IMR-90 (cell line): ENCODE data around the gene BCL11A. TPM values are rescaled to one million over a fixed set of nuclear protein-coding genes. Genes with fewer than 3 reads are reported as not detected.

ENCODE experiments used
- ATAC-seq: fragments of 200-7000 bp; cut with Tn5 transposase; 2 replicates; pipeline ENCODE4 v1.9.1; 2020; ENCODE audit warnings: low read depth, mild to moderate bottlenecking, moderate library complexity
- BruUV-seq: library from RNA; stranded (reverse); fragments of 400-500 nt; replicated peaks from 2 replicates; lab custom pipeline; 2021; lab: Mats Ljungman, UMichigan
- CTCF ChIA-PET: fragments of 300-600 bp; formaldehyde crosslinking; extraction: SDS; loops from one replicate; lab custom pipeline; 2021; ENCODE audit warnings: antibody characterized with exemption; lab: Yijun Ruan, JAX
- POLR2A ChIA-PET: fragments of 300-600 bp; sonication (Branson Sonifier 250); formaldehyde crosslinking; loops from one replicate; lab custom pipeline; 2022; ENCODE audit warnings: antibody characterized with exemption; ENCODE audit not compliant: unreplicated experiment; lab: Charles Lee
- DNase-seq: peaks from one replicate; pipeline ENCODE4 v3.0.0; 2013
- H2AFZ ChIP-seq: replicated peaks from 2 replicates; pipeline ENCODE3; 2013; ENCODE audit warnings: low read length, mild to moderate bottlenecking; ENCODE audit not compliant: poor library complexity
- H2AK5ac ChIP-seq: 2 replicates; pipeline ENCODE4 v1.6.1; 2013; ENCODE audit warnings: low read depth, low read length, inconsistent platforms
- H2AK9ac ChIP-seq: replicated peaks from 2 replicates; pipeline ENCODE3; 2013; ENCODE audit warnings: mild to moderate bottlenecking, low read depth, low read length, moderate library complexity; ENCODE audit not compliant: poor library complexity
- H2BK120ac ChIP-seq: 2 replicates; pipeline ENCODE4 v1.6.1; 2013; ENCODE audit warnings: low read depth, low read length, inconsistent platforms
- H2BK15ac ChIP-seq: 3 replicates; pipeline ENCODE4 v1.6.1; 2013; ENCODE audit warnings: low read depth, low read length, inconsistent platforms
- H2BK20ac ChIP-seq: 2 replicates; pipeline ENCODE4 v1.6.1; 2013; ENCODE audit warnings: low read depth, mild to moderate bottlenecking, inconsistent platforms, low read length, moderate library complexity
- H2BK5ac ChIP-seq: 2 replicates; pipeline ENCODE4 v1.6.1; 2013; ENCODE audit warnings: mild to moderate bottlenecking, low read depth, low read length, inconsistent platforms; ENCODE audit not compliant: poor library complexity, severe bottlenecking
- H3K14ac ChIP-seq: replicated peaks from 2 replicates; pipeline ENCODE4 v1.6.1; 2013; ENCODE audit warnings: low read depth, low read length, inconsistent platforms
- H3K18ac ChIP-seq: 2 replicates; pipeline ENCODE4 v1.6.1; 2013; ENCODE audit warnings: low read depth, low read length, control low read depth
- H3K23ac ChIP-seq: 2 replicates; pipeline ENCODE4 v1.6.1; 2013; ENCODE audit warnings: low read depth, low read length, inconsistent platforms
- H3K27ac ChIP-seq: 2 replicates; pipeline ENCODE4 v1.5.1; 2013; ENCODE audit warnings: mild to moderate bottlenecking, control low read depth, low read length; ENCODE audit not compliant: insufficient read depth
- H3K27me3 ChIP-seq: 2 replicates; pipeline ENCODE4 v1.6.1; 2013; ENCODE audit warnings: low read length; ENCODE audit not compliant: control insufficient read depth, insufficient read depth
- H3K36me3 ChIP-seq: 2 replicates; pipeline ENCODE4 v1.6.1; 2013; ENCODE audit warnings: low read length, mixed read lengths; ENCODE audit not compliant: control insufficient read depth, insufficient read depth
- H3K4ac ChIP-seq: 2 replicates; pipeline ENCODE4 v1.6.1; 2013; ENCODE audit warnings: low read depth, low read length, inconsistent platforms
- H3K4me1 ChIP-seq: 2 replicates; pipeline ENCODE4 v1.6.1; 2013; ENCODE audit warnings: low read length, mixed read lengths; ENCODE audit not compliant: control insufficient read depth, insufficient read depth
- H3K4me2 ChIP-seq: 2 replicates; pipeline ENCODE4 v1.6.1; 2013; ENCODE audit warnings: low read depth, mild to moderate bottlenecking, control low read depth, low read length, moderate library complexity
- H3K4me3 ChIP-seq: 2 replicates; pipeline ENCODE4 v1.5.1; 2013; ENCODE audit warnings: low read depth, mild to moderate bottlenecking, control low read depth, low read length, moderate library complexity; ENCODE audit not compliant: insufficient read depth
- H3K56ac ChIP-seq: 2 replicates; pipeline ENCODE4 v1.6.1; 2013; ENCODE audit warnings: low read length, inconsistent platforms; ENCODE audit not compliant: insufficient read depth; ENCODE audit errors: extremely low read depth
- H3K79me1 ChIP-seq, 2 experiments: 2 replicates each; pipeline ENCODE4 v1.6.1; 2013; ENCODE audit warnings: low read length in 2 of 2, inconsistent platforms in 1 of 2, low read depth in 1 of 2
- H3K9ac ChIP-seq: 2 replicates; pipeline ENCODE4 v1.6.1; 2013; ENCODE audit warnings: low read depth, low read length, control low read depth
- H3K9me1 ChIP-seq: 2 replicates; pipeline ENCODE4 v1.6.1; 2013; ENCODE audit warnings: low read length, inconsistent platforms; ENCODE audit not compliant: insufficient read depth
- H3K9me3 ChIP-seq: 2 replicates; pipeline ENCODE4 v1.6.1; 2013; ENCODE audit warnings: low read length; ENCODE audit not compliant: control insufficient read depth, insufficient read depth
- H4K20me1 ChIP-seq: 2 replicates; pipeline ENCODE4 v1.6.1; 2013; ENCODE audit warnings: low read length, inconsistent platforms; ENCODE audit not compliant: insufficient read depth
- H4K5ac ChIP-seq: 2 replicates; pipeline ENCODE4 v1.6.1; 2013; ENCODE audit warnings: mild to moderate bottlenecking, low read depth, low read length, control low read depth
- H4K8ac ChIP-seq, 2 experiments: 2 replicates each; pipeline ENCODE4 v1.6.1; 2013; ENCODE audit warnings: low read depth in 2 of 2, low read length in 2 of 2, control low read depth in 1 of 2, inconsistent platforms in 1 of 2
- H4K91ac ChIP-seq: 2 replicates; pipeline ENCODE4 v1.6.1; 2013; ENCODE audit warnings: low read depth, low read length, inconsistent platforms; ENCODE audit not compliant: insufficient read depth
- BHLHE40 ChIP-seq: fragments of 150-350 bp; IDR thresholded peaks from 2 replicates; pipeline ENCODE4 v1.6.1; 2016; ENCODE audit warnings: mild to moderate bottlenecking, low read depth, low read length
- CEBPB ChIP-seq: IDR thresholded peaks from 2 replicates; pipeline ENCODE4 v1.6.1; 2012; ENCODE audit warnings: low read depth, low read length, improper control_type of control experiment
- CHD1 ChIP-seq: IDR thresholded peaks from 2 replicates; pipeline ENCODE4 v1.6.1; 2012; ENCODE audit warnings: low read depth, low read length, improper control_type of control experiment
- FOS ChIP-seq: fragments of 150-350 bp; IDR thresholded peaks from 2 replicates; pipeline ENCODE4 v1.6.1; 2016; ENCODE audit warnings: low read depth, low read length
- MAFK ChIP-seq: IDR thresholded peaks from 2 replicates; pipeline ENCODE4 v1.6.1; 2012; ENCODE audit warnings: low read depth, low read length, improper control_type of control experiment
- MAZ ChIP-seq: IDR thresholded peaks from 2 replicates; pipeline ENCODE4 v1.6.1; 2012; ENCODE audit warnings: low read depth, mild to moderate bottlenecking, low read length, improper control_type of control experiment, moderate library complexity, borderline replicate concordance
- MXI1 ChIP-seq: IDR thresholded peaks from 2 replicates; pipeline ENCODE4 v1.6.1; 2012; ENCODE audit warnings: low read depth, mild to moderate bottlenecking, low read length, moderate library complexity, borderline replicate concordance
- NFE2L2 ChIP-seq: fragments of 150-350 bp; IDR thresholded peaks from 2 replicates; pipeline ENCODE4 v1.6.1; 2016; ENCODE audit warnings: low read depth, mild to moderate bottlenecking, low read length
- POLR2A ChIP-seq: IDR thresholded peaks from 2 replicates; pipeline ENCODE4 v1.6.1; 2012; ENCODE audit warnings: mild to moderate bottlenecking, low read depth, low read length
- RAD21 ChIP-seq: IDR thresholded peaks from 2 replicates; pipeline ENCODE4 v1.6.1; 2012; ENCODE audit warnings: low read length, improper control_type of control experiment
- RCOR1 ChIP-seq: IDR thresholded peaks from 2 replicates; pipeline ENCODE4 v1.6.1; 2012; ENCODE audit warnings: mild to moderate bottlenecking, low read length, improper control_type of control experiment; ENCODE audit not compliant: insufficient replicate concordance
- RFX5 ChIP-seq: IDR thresholded peaks from 2 replicates; pipeline ENCODE4 v1.8.0; 2012; ENCODE audit warnings: low read depth, mild to moderate bottlenecking, low read length, moderate library complexity
- SMC3 ChIP-seq: fragments of 150-350 bp; IDR thresholded peaks from 2 replicates; pipeline ENCODE4 v1.6.1; 2016; ENCODE audit warnings: low read depth, mild to moderate bottlenecking, antibody characterized with exemption, low read length, moderate library complexity
- WGBS, 2 experiments: methylation state at CpG; one replicate each; pipeline versions ENCODE4 v1.1.5 to v1.1.7; 2013; ENCODE audit warnings: missing lambda C conversion rate in 2 of 2; ENCODE audit not compliant: insufficient read length in 1 of 2; ENCODE audit errors: extremely low coverage in 2 of 2; 5-methylcytosine and 5-hydroxymethylcytosine counted together
- dilution Hi-C: fragments of 300-500 bp; cut with HindIII; formaldehyde crosslinking; loops from one replicate; pipeline ENCODE4 v1.14.3; 2018; ENCODE audit warnings: low sequenced_read_pairs; ENCODE audit not compliant: unreplicated experiment
- in situ Hi-C: fragments of 300-500 bp; cut with MboI; formaldehyde crosslinking; loops from 3 replicates; pipeline ENCODE4 v1.14.3; 2019; ENCODE audit warnings: low sequenced_read_pairs, inconsistent platforms, mixed read lengths
- intact Hi-C: fragments of 100-400 bp; cut with micrococcal nuclease; formaldehyde crosslinking; loops from 2 replicates; pipeline ENCODE4 v1.10.0; 2022
- polyA plus RNA-seq, 3 experiments: library from polyadenylated mRNA; depleted of rRNA; stranded (reverse); fragments of >200 nt; gene quantifications; 2 replicates each; pipeline ENCODE4 v1.2.3, GENCODE V29; 2012; ENCODE audit warnings: low replicate concordance in 1 of 3
- total RNA-seq: library from RNA; depleted of rRNA; stranded (reverse); fragments of >200 nt; gene quantifications from 2 replicates; pipeline ENCODE4 v1.2.3, GENCODE V29; 2012
- TF ChIP-seq, protein P1 (sequence below): fragments of 150-350 bp; IDR thresholded peaks from 2 replicates; pipeline ENCODE4 v1.6.1; 2016; ENCODE audit warnings: low read depth, mild to moderate bottlenecking, low read length, moderate library complexity, borderline replicate concordance
- TF ChIP-seq, protein P2 (sequence below): fragments of 150-350 bp; IDR thresholded peaks from 2 replicates; pipeline ENCODE4 v1.6.1; 2017; ENCODE audit warnings: mild to moderate bottlenecking, antibody characterized with exemption, low read length, low read depth
- TF ChIP-seq, protein P3 (sequence below): conservative IDR thresholded peaks from 2 replicates; pipeline ENCODE4 v1.5.1; 2012; ENCODE audit warnings: mild to moderate bottlenecking, low read depth, low read length, improper control_type of control experiment

BCL11A gene
- total and polyA plus RNA-seq, 2 of the 4 experiments (the other 2 are of a cell fraction), result 1.0 to 1.1 TPM

DNA sequence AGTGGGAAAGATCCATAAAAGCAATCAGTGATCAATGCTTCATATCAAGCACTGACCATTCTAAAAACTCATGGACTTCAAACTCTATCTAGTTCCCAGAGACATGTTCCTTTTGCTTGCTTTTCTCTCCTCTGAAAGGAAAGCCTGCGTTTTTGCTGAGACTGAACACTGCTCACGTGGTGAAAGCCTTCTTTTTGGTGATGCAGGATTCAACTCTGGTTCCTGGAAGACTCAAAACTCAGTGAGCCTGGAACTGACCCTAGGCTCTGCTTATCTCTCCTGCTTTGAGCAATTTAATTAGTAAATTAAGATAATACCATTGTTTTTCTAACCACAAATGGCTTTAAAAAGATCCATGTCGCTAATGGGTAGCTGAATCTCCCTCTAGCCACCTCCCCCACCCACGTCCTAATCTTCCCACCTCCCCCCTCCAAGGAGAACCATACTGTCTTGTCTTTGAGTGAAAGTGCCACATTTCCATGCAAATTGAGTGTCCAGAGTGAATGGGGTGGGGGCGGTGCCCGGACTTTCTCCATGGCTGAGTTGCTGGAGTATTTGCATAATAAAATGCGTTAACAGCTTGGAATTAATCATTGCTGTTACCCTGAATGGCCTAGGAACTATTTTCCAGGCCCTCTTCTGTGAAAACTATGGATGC lies 130.5 kb downstream of the BCL11A start:
- no peak overlapping the region for H2AK9ac ChIP-seq
- intact Hi-C loops, result no loop called here
- no peak overlapping the region for H3K18ac ChIP-seq
- no peak overlapping the region for H3K23ac ChIP-seq
- H3K9me3 ChIP-seq, result no peaks in the 10 kb centered on the region
- no peak overlapping the region for H2BK5ac ChIP-seq
- DNase-seq (no peak), ATAC-seq (no peak)
- CTCF ChIA-PET, result no interaction called here
- POLR2A ChIA-PET, result no interaction called here
- H4K20me1 ChIP-seq, result no peaks in the 10 kb centered on the region
- no CpG with 5 or more reads among the region's 7 CpGs for WGBS, 2 experiments
- no peak overlapping the region for H4K5ac ChIP-seq
- no peak overlapping the region for H3K27ac ChIP-seq
- TF ChIP-seq MAZ (no peak), FOS (no peak), NFE2L2 (no peak), MAFK (no peak), RFX5 (no peak), CHD1 (no peak), RAD21 (no peak), MXI1 (no peak), BHLHE40 (no peak), SMC3 (no peak), CEBPB (no peak), RCOR1 (no peak), POLR2A (no peak)
- TF ChIP-seq, protein P1, sequence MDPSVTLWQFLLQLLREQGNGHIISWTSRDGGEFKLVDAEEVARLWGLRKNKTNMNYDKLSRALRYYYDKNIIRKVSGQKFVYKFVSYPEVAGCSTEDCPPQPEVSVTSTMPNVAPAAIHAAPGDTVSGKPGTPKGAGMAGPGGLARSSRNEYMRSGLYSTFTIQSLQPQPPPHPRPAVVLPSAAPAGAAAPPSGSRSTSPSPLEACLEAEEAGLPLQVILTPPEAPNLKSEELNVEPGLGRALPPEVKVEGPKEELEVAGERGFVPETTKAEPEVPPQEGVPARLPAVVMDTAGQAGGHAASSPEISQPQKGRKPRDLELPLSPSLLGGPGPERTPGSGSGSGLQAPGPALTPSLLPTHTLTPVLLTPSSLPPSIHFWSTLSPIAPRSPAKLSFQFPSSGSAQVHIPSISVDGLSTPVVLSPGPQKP, result no peak
- TF ChIP-seq, protein P2, sequence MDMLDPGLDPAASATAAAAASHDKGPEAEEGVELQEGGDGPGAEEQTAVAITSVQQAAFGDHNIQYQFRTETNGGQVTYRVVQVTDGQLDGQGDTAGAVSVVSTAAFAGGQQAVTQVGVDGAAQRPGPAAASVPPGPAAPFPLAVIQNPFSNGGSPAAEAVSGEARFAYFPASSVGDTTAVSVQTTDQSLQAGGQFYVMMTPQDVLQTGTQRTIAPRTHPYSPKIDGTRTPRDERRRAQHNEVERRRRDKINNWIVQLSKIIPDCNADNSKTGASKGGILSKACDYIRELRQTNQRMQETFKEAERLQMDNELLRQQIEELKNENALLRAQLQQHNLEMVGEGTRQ, result no peak
- TF ChIP-seq, protein P3, sequence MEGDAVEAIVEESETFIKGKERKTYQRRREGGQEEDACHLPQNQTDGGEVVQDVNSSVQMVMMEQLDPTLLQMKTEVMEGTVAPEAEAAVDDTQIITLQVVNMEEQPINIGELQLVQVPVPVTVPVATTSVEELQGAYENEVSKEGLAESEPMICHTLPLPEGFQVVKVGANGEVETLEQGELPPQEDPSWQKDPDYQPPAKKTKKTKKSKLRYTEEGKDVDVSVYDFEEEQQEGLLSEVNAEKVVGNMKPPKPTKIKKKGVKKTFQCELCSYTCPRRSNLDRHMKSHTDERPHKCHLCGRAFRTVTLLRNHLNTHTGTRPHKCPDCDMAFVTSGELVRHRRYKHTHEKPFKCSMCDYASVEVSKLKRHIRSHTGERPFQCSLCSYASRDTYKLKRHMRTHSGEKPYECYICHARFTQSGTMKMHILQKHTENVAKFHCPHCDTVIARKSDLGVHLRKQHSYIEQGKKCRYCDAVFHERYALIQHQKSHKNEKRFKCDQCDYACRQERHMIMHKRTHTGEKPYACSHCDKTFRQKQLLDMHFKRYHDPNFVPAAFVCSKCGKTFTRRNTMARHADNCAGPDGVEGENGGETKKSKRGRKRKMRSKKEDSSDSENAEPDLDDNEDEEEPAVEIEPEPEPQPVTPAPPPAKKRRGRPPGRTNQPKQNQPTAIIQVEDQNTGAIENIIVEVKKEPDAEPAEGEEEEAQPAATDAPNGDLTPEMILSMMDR, result no peak
- no peak overlapping the region for H2AFZ ChIP-seq
- H4K91ac ChIP-seq, result no peak overlapping the region
- in situ Hi-C loops, result no loop called here
- H3K9ac ChIP-seq, result no peak overlapping the region
- no peak overlapping the region for H3K4ac ChIP-seq
- no peak overlapping the region for H3K56ac ChIP-seq
- H3K4me2 ChIP-seq, result no peak overlapping the region
- H2BK15ac ChIP-seq, result no peak overlapping the region
- no peaks in the 10 kb centered on the region for H3K4me1 ChIP-seq
- no peak overlapping the region for H2AK5ac ChIP-seq
- no peaks in the 10 kb centered on the region for H3K27me3 ChIP-seq
- no peak overlapping the region for H3K4me3 ChIP-seq
- no peak overlapping the region for H2BK20ac ChIP-seq
- dilution Hi-C loops, result no loop called here
- H3K36me3 ChIP-seq, result no peaks in the 10 kb centered on the region
- no peak overlapping the region for H2BK120ac ChIP-seq
- no peak overlapping the region for H4K8ac ChIP-seq
- no peaks in the 10 kb centered on the region for H3K9me1 ChIP-seq
- no peaks in the 10 kb centered on the region for H3K79me1 ChIP-seq
- BruUV-seq, result no TSS peak
- H3K14ac ChIP-seq, result no peak overlapping the region
